Panc1 (cell line): ENCODE data around the gene SNRNP70.

ENCODE experiments used
- SIN3A ChIP-seq: IDR thresholded peaks from 2 replicates; pipeline ENCODE4 v1.6.1; 2012; ENCODE audit warnings: low read depth, mild to moderate bottlenecking, low read length, moderate library complexity, borderline replicate concordance; ENCODE audit not compliant: insufficient read depth
- TF ChIP-seq, protein P1 (sequence below): fragments of 450-650 bp; IDR thresholded peaks from 2 replicates; pipeline ENCODE4 v1.5.1; 2017; ENCODE audit warnings: mild to moderate bottlenecking

- TF ChIP-seq, protein P1, sequence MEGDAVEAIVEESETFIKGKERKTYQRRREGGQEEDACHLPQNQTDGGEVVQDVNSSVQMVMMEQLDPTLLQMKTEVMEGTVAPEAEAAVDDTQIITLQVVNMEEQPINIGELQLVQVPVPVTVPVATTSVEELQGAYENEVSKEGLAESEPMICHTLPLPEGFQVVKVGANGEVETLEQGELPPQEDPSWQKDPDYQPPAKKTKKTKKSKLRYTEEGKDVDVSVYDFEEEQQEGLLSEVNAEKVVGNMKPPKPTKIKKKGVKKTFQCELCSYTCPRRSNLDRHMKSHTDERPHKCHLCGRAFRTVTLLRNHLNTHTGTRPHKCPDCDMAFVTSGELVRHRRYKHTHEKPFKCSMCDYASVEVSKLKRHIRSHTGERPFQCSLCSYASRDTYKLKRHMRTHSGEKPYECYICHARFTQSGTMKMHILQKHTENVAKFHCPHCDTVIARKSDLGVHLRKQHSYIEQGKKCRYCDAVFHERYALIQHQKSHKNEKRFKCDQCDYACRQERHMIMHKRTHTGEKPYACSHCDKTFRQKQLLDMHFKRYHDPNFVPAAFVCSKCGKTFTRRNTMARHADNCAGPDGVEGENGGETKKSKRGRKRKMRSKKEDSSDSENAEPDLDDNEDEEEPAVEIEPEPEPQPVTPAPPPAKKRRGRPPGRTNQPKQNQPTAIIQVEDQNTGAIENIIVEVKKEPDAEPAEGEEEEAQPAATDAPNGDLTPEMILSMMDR: no peak
- no peak for TF ChIP-seq SIN3A
These were observed 24.4 kb downstream of the SNRNP70 start for GRCh38 chr19:49109569-49110233.
